HepG2 (cell line): ENCODE data around the gene EPHA10.

Source experiments
- ARNT ChIP-seq: fragments of 450-650 bp; IDR thresholded peaks from 2 replicates; pipeline ENCODE4 v1.6.1; 2017
- CERS6 ChIP-seq: sonication (generic); formaldehyde crosslinking; IDR thresholded peaks from 2 replicates; pipeline ENCODE4 v1.5.0; 2020; ENCODE audit warnings: missing genetic modification reagents
- CTCF ChIP-seq: sonication (generic); formaldehyde crosslinking; IDR thresholded peaks from 2 replicates; pipeline ENCODE4 v1.5.0; 2020; ENCODE audit warnings: mild to moderate bottlenecking, missing genetic modification reagents, moderate library complexity
- IRF1 ChIP-seq: sonication (generic); formaldehyde crosslinking; IDR thresholded peaks from 2 replicates; pipeline ENCODE4 v1.4.0; 2020; ENCODE audit warnings: low read depth, mild to moderate bottlenecking, missing genetic modification reagents
- MAF1 ChIP-seq: sonication (generic); formaldehyde crosslinking; IDR thresholded peaks from 2 replicates; pipeline ENCODE4 v1.5.0; 2020; ENCODE audit warnings: missing genetic modification reagents, borderline replicate concordance
- NBN ChIP-seq: fragments of 450-650 bp; conservative IDR thresholded peaks from 2 replicates; pipeline ENCODE4 v1.6.1; 2017
- SNAI1 ChIP-seq: sonication (generic); formaldehyde crosslinking; IDR thresholded peaks from 2 replicates; pipeline ENCODE4 v1.5.0; 2020; ENCODE audit warnings: mild to moderate bottlenecking, missing genetic modification reagents, borderline replicate concordance
- ZBTB26 ChIP-seq: IDR thresholded peaks from 2 replicates; pipeline ENCODE4 v1.6.1; 2016; ENCODE audit warnings: missing compliant biosample characterization, missing genetic modification reagents, borderline replicate concordance
- ZC3H4 ChIP-seq: sonication (generic); formaldehyde crosslinking; IDR thresholded peaks from 2 replicates; pipeline ENCODE4 v1.4.0; 2020; ENCODE audit warnings: missing genetic modification reagents, borderline replicate concordance
- ZNF17 ChIP-seq: sonication (generic); formaldehyde crosslinking; IDR thresholded peaks from 2 replicates; pipeline ENCODE4 v1.5.0; 2020; ENCODE audit warnings: mild to moderate bottlenecking, missing genetic modification reagents
- ZNF512 ChIP-seq: sonication (generic); formaldehyde crosslinking; IDR thresholded peaks from 2 replicates; pipeline ENCODE4 v1.4.0; 2020; ENCODE audit warnings: mild to moderate bottlenecking, missing genetic modification reagents

GRCh38 chr1:37677808-37678207 is 87.1 kb downstream of the EPHA10 start:
- no peak for TF ChIP-seq IRF1
- TF ChIP-seq CERS6 (CRISPR knock-in tag), result no peak
- TF ChIP-seq ZBTB26 (CRISPR knock-in tag), result no peak
- no peak for TF ChIP-seq ZNF512
- no peak for TF ChIP-seq SNAI1 (CRISPR knock-in tag)
- no peak for TF ChIP-seq ZNF17 (CRISPR knock-in tag)
- TF ChIP-seq ARNT, result no peak
- TF ChIP-seq CTCF (CRISPR knock-in tag), result no peak
- TF ChIP-seq MAF1 (CRISPR knock-in tag), result no peak
- no peak for TF ChIP-seq NBN
- TF ChIP-seq ZC3H4, result no peak
